ENCODE data around the gene PCK1. TPM values are rescaled to one million over a fixed set of nuclear protein-coding genes. Genes with fewer than 3 reads are reported as not detected.

Gene PCK1
- total and polyA plus RNA-seq, 2 of the 13 experiments (the other 11 are each of a cell fraction or from before 2014, with no cell fraction given), result 6.5 to 12.6 TPM

GRCh38 chr20:57548177-57549058 is 12.5 kb upstream of the PCK1 start:
- in situ Hi-C loops (cut with HindIII; ENCODE audit: extremely low pct_ligation_motif_present, low pct_unique_long_range_greater_than_20kb) (no loop called here), intact Hi-C loops (cut with micrococcal nuclease; ENCODE audit: unreplicated experiment) (no loop called here)
- Histone ChIP-seq H4K20me1 (ENCODE audit: insufficient read depth, low read length) (no peaks in the 10 kb centered on the region), H2AFZ (ENCODE audit: low read length) (no peak overlapping the region), H3K79me2 (ENCODE audit: insufficient read depth, low read length) (no peaks in the 10 kb centered on the region), H3K4me2 (ENCODE audit: low read depth, low read length) (peak overlapping the region; percentile 25; the same call in 1 of the 2 replicates), H3K9me3 (ENCODE audit: low read length) (no peaks in the 10 kb centered on the region), H3K4me1 (ENCODE audit: insufficient read depth, low read length) (peaks cover 47% of the 10 kb centered on the region), H3K27me3 (ENCODE audit: control insufficient read depth in 1 of 2, insufficient read depth in 2 of 2, low read length in 2 of 2) (peaks cover 4 to 31% of the 10 kb centered on the region in 2 experiments; a peak in 2 of 5 replicates), H3K27ac (ENCODE audit: extremely low read length, insufficient read depth, low read length) (no peak overlapping the region), H3K9ac (ENCODE audit: insufficient read depth, low read depth, low read length) (no peak overlapping the region), H3K4me3 (replicated peaks in 1 of 3; ENCODE audit: insufficient read depth in 1 of 3, low read depth in 2 of 3, low read length in 3 of 3) (no peak overlapping the region; a peak in 1 of 6 replicates), H3K36me3 (replicated peaks in 1 of 2; ENCODE audit: control insufficient read depth in 1 of 2, insufficient read depth in 2 of 2, low read length in 2 of 2) (no peaks in the 10 kb centered on the region)
- ATAC-seq, result peak; percentile 31
- 34% methylated on average over 21 of the region's 21 CpGs for WGBS (ENCODE audit: low lambda C conversion rate)
- POLR2A ChIA-PET, result interaction anchor here (1.4 to 2.7 kb wide), 4 partner anchors 10 to 21 kb away, joined by 3 to 12 read pairs (median 8); partner anchors contain the start of gene PCK1
- no peak for DNase-seq (ENCODE audit: low spot score)
- no peak for FAIRE-seq
- CTCF ChIA-PET (ENCODE audit: low intra/inter-chr PET ratio, low total read pairs), result interaction anchor here (1.1 kb wide), 1 partner anchor 46 kb away, joined by 3 read pairs; no protein-coding TSS in a partner anchor
- BruUV-seq (replicated peaks), result no TSS peak
- TF ChIP-seq PRDM10 (CRISPR knock-in tag; IDR thresholded peaks at IDR 0.05; ENCODE audit: low read depth), result no peak
- 0 out of 2 replicates have a peak, but pooled peaks have one; percentile 50 for TF ChIP-seq ZNF350 (CRISPR knock-in tag; IDR thresholded peaks at IDR 0.05; ENCODE audit: borderline replicate concordance, low read depth)
- no peak for TF ChIP-seq ZNF136 (CRISPR knock-in tag; IDR thresholded peaks at IDR 0.05; ENCODE audit: low read depth)
- no peak for TF ChIP-seq ZBTB14 (CRISPR knock-in tag; IDR thresholded peaks at IDR 0.05)
- 0 out of 2 replicates have a peak, but pooled peaks have one; percentile 16 for TF ChIP-seq ZNF501 (CRISPR knock-in tag; IDR thresholded peaks at IDR 0.05)
- no peak for TF ChIP-seq ZNF17 (CRISPR knock-in tag; IDR thresholded peaks at IDR 0.05)
- TF ChIP-seq ZMYM3 (CRISPR knock-in tag; IDR thresholded peaks at IDR 0.05), result peak; percentile 57; the same call in 1 of the 2 replicates
- no peak for TF ChIP-seq POLR2G (IDR thresholded peaks at IDR 0.05; ENCODE audit: low read depth, low read length)
- peak; percentile 16; the same call in 1 of the 2 replicates for TF ChIP-seq BCL3 (CRISPR knock-in tag; IDR thresholded peaks at IDR 0.05)
- TF ChIP-seq ZNF607 (CRISPR knock-in tag; IDR thresholded peaks at IDR 0.05; ENCODE audit: borderline replicate concordance), result no peak
- no peak for TF ChIP-seq MED8 (CRISPR knock-in tag; IDR thresholded peaks at IDR 0.05; ENCODE audit: insufficient replicate concordance)
- no peak for TF ChIP-seq ZNF326 (CRISPR knock-in tag; IDR thresholded peaks at IDR 0.05; ENCODE audit: borderline replicate concordance)
- no peak for TF ChIP-seq ZNF264 (CRISPR knock-in tag; IDR thresholded peaks at IDR 0.05)
- no peak for TF ChIP-seq ZNF576 (CRISPR knock-in tag; IDR thresholded peaks at IDR 0.05)
